GM12891 (cell line): ENCODE results near the gene LDB3.

Experiments
- DNase-seq: peaks from one replicate; pipeline ENCODE4 v3.0.0; 2011; ENCODE audit warnings: low spot score; ENCODE audit not compliant: insufficient read length
- FAIRE-seq: peaks from 2 replicates; lab custom pipeline; 2011; peaks lifted over from hg19 to GRCh38; lab: Jason Lieb, UNC
- PAX5 ChIP-seq: IDR thresholded peaks from 2 replicates; pipeline ENCODE4 v1.6.1; 2011; ENCODE audit warnings: low read length, moderate library complexity, mild to moderate bottlenecking; ENCODE audit not compliant: insufficient read depth, severe bottlenecking
- POLR2A ChIP-seq: IDR thresholded peaks from 2 replicates; pipeline ENCODE4 v1.6.1; 2011; ENCODE audit warnings: low read depth, low read length, control low read depth
- POLR2AphosphoS5 ChIP-seq: IDR thresholded peaks from 2 replicates; pipeline ENCODE4 v1.6.1; 2011; ENCODE audit warnings: low read depth, low read length, control low read depth
- POU2F2 ChIP-seq: IDR thresholded peaks from 2 replicates; pipeline ENCODE4 v1.6.1; 2011; ENCODE audit warnings: low read depth, mild to moderate bottlenecking, control low read depth, low read length, moderate library complexity
- SPI1 ChIP-seq: IDR thresholded peaks from 2 replicates; pipeline ENCODE4 v1.6.1; 2011; ENCODE audit warnings: low read depth, low read length, control low read depth
- TAF1 ChIP-seq: IDR thresholded peaks from 2 replicates; pipeline ENCODE4 v1.6.1; 2011; ENCODE audit warnings: low read depth, low read length, control low read depth

Gene LDB3

GRCh38 chr10:86742230-86742629, 73.9 kb downstream of the LDB3 start:
- FAIRE-seq (no peak), DNase-seq (no peak)
- TF ChIP-seq PAX5 (no peak), SPI1 (no peak), POU2F2 (no peak), POLR2A (no peak), POLR2AphosphoS5 (no peak), TAF1 (no peak)

GRCh38 chr10:86744067-86744725, 75.9 kb downstream of the LDB3 start:
- no peak for TF ChIP-seq POLR2A
- no peak for TF ChIP-seq POU2F2
- no peak for TF ChIP-seq PAX5
- TF ChIP-seq POLR2AphosphoS5: no peak
- no peak for TF ChIP-seq SPI1
- TF ChIP-seq TAF1: no peak
- DNase-seq (no peak), FAIRE-seq (no peak)

- no peak for DNase-seq
- no peak for TF ChIP-seq POU2F2
- TF ChIP-seq POLR2A: no peak
- TF ChIP-seq POLR2AphosphoS5: no peak
- no peak for TF ChIP-seq SPI1
- TF ChIP-seq TAF1: no peak
- no peak for TF ChIP-seq PAX5
- FAIRE-seq: no peak
Observed at GRCh38 chr10:86747796-86748581, 79.7 kb downstream of the LDB3 start.

GRCh38 chr10:86749854-86750253, 81.5 kb downstream of the LDB3 start:
- no peak for DNase-seq
- TF ChIP-seq POLR2A: no peak
- no peak for TF ChIP-seq SPI1
- no peak for TF ChIP-seq PAX5
- TF ChIP-seq POU2F2: no peak
- TF ChIP-seq POLR2AphosphoS5: no peak
- TF ChIP-seq TAF1: no peak
- no peak for FAIRE-seq

GRCh38 chr10:86751477-86751876, 83.2 kb downstream of the LDB3 start:
- TF ChIP-seq POLR2AphosphoS5 (no peak), POLR2A (no peak), PAX5 (no peak), POU2F2 (no peak), TAF1 (no peak), SPI1 (no peak)
- FAIRE-seq (peak; percentile 94), DNase-seq (no peak)

GRCh38 chr10:86752311-86752710, 84.0 kb downstream of the LDB3 start:
- DNase-seq: no peak
- no peak for FAIRE-seq
- TF ChIP-seq POLR2AphosphoS5 (no peak), TAF1 (no peak), POU2F2 (no peak), PAX5 (no peak), POLR2A (no peak), SPI1 (no peak)

- peak; percentile 20 for FAIRE-seq
- TF ChIP-seq SPI1 (no peak), POU2F2 (no peak), PAX5 (no peak), POLR2AphosphoS5 (no peak), TAF1 (no peak), POLR2A (no peak)
- DNase-seq: no peak
Observed at GRCh38 chr10:86753051-86753450, 84.7 kb downstream of the LDB3 start.

GRCh38 chr10:86753638-86754434, 85.5 kb downstream of the LDB3 start:
- DNase-seq: no peak
- TF ChIP-seq POLR2A: no peak
- TF ChIP-seq PAX5: no peak
- TF ChIP-seq POLR2AphosphoS5: no peak
- no peak for TF ChIP-seq TAF1
- no peak for TF ChIP-seq SPI1
- TF ChIP-seq POU2F2: no peak
- peak; percentile 56 for FAIRE-seq

- DNase-seq (no peak), FAIRE-seq (no peak)
- no peak for TF ChIP-seq POLR2A
- TF ChIP-seq POU2F2: peak; percentile 47; the same call in 1 of the 2 replicates
Observed at GRCh38 chr10:86755454-86755739, 87.1 kb downstream of the LDB3 start.
